HG02884 (cell line): ENCODE results near the gene ADAMTS4.
A peak's percentile ranks its signal among the peaks of the same experiment; 100 is the strongest.
"Not testable (repeated sequence)": the region's sequence is repeated elsewhere in the genome, so short reads cannot be mapped to it uniquely, and the experiment has no call there.

Source experiments
- ATAC-seq: cut with Tn5 transposase; IDR thresholded peaks from one replicate; pipeline ENCODE4 v1.9.1; 2021; ENCODE audit warnings: mild to moderate bottlenecking, moderate library complexity; ENCODE audit not compliant: unreplicated experiment

The ADAMTS4 gene

GRCh38 chr1:161198897-161199431 lies at the start of gene ADAMTS4:
Gene ADAMTS4, minus strand, starts transcription at chr1:161199054. Its CDS starts 427 bp downstream, at chr1:161198627.
- ATAC-seq: no peak

GRCh38 chr1:161244888-161245287 lies 46.0 kb upstream of the ADAMTS4 start:
- ATAC-seq: no peak

- ATAC-seq: no peak
Measured at GRCh38 chr1:161242313-161242712, 43.5 kb upstream of the ADAMTS4 start.

GRCh38 chr1:161241682-161242081 lies 42.8 kb upstream of the ADAMTS4 start:
- ATAC-seq: no peak

DNA sequence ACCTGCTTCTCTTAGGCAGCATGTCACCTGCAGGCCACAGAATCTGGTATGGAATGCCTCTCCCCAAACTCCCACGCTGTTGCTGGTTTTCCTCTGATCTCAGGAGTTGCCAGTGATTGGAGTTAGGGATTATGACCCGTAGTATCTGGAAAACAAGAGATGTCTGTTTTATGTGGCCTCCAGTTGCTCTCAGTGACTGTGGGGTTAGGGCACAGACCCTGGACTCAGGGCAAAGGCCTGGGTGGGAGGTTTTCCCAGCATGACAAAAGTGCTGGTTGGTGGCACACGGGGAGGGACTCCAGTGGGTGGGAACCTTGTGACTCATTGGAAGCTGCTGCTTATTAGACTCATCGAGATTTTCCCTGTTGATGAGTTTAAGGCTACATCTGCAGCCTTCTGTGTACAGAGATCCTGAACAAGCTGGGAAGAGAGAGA lies 39.2 kb upstream of the ADAMTS4 start, which contains the start of gene NR1I3:
Gene NR1I3 (minus strand): TSS at position 165 of the 435 bp plus-strand sequence. CDS start 1,638 bp downstream, outside the sequence.
- ATAC-seq: no peak

DNA sequence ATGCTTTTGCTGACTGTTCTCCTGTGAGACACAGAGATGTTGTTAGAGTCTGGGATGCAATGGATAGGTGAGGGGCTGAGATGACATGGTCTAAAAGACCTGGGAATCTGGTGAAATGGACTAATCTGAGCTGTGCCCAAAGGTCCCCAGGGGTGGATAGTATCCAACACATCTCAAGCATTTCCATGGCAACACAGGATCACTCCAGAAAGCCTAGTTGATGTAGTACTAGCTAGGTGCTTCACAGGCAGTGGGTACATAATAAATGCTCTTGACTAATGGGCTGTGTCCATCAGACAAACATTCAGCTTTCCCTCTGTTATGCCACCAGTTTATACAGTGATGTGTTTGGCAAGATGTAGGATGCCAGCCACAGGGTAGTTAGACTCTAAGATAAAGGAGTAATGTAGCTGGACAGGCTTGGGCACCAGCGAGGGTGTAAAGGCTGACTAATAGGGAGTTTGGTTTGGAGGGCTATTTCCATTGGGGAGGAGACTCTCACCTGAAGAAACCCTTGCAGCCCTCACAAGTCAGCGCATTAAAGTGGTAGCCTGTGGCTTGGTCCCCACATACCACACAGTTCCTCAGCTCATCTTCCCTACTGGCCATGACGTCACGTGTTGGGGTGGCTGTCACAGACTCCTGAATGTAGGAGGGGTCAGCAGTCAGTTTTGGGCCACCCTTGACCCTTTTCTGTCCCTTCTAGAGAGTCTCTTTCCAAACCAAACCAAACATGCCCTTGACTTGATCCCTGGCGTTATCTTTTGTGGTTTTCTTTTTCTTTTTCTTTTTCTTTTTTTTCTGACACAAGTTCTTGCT lies 37.3 kb upstream of the ADAMTS4 start:
- no peak for ATAC-seq

- no peak for ATAC-seq
Measured at GRCh38 chr1:161233102-161233501, 34.2 kb upstream of the ADAMTS4 start.

- no peak for ATAC-seq
Measured at GRCh38 chr1:161230762-161231161, 31.9 kb upstream of the ADAMTS4 start.

DNA sequence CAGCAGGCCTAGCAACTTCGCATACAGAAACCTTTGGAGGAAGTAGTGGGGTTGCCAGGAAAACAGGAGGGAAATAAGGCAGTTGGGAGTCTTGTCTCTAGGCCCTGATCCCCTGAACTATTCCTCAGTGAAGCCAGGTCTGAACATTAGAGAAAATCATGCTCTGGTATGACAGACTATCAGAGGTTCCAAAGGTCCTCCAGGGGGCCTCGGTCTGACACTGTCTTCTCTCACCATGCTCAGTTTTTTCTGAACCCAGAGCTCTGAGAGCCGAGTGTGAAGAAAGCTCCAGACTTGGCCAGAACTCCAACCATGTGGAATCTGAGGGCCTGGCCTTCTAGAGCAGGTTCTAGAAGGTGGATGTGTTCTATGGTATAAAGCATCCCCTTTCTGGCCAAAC lies 31.0 kb upstream of the ADAMTS4 start:
- ATAC-seq: no peak

GRCh38 chr1:161228032-161228431 lies 29.2 kb upstream of the ADAMTS4 start:
- ATAC-seq: no peak

DNA sequence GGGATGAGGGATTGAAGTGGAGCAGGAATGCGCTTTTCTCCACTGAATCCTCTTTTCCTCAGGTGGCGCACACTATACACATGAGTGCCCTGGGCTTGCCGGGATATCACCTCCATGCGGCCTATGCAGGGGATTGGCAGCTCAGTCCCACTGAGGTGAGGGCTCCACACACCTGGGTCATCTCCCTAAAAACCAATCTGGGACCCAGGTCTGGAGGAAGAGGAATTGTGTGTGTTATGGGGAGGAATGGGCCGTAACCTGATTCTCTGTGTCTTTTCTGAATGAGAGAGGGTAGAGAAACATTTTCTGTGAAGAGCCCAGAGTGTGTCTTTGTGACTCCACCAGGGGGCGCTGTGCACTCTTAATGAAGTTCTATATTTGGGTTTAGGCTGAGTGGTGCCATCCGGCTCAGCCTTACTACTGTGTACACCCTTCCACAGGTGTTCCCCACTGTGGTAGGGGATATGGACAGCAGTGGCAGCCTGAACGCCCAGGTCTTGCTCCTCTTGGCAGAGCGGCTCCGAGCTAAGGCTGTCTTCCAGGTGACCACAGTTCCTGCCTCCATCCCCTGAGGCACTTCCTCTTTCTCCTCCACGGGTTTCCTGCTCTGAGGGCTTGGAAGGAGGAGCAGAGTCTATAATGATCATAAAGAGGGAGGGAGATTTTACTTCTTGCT lies 28.5 kb upstream of the ADAMTS4 start:
- peak; percentile 39 for ATAC-seq

GRCh38 chr1:161226759-161227158 lies 27.9 kb upstream of the ADAMTS4 start:
- ATAC-seq: no peak

- ATAC-seq: no peak
Measured at GRCh38 chr1:161226320-161226711, 27.5 kb upstream of the ADAMTS4 start.

GRCh38 chr1:161225534-161226319 lies 26.9 kb upstream of the ADAMTS4 start, which contains the start of gene TOMM40L:
Gene TOMM40L, plus strand, starts transcription at chr1:161226060. Its CDS starts 430 bp downstream, at chr1:161226490.
- peak; percentile 93 for ATAC-seq

- ATAC-seq: no peak
Measured at GRCh38 chr1:161225178-161225533, 26.3 kb upstream of the ADAMTS4 start.

DNA sequence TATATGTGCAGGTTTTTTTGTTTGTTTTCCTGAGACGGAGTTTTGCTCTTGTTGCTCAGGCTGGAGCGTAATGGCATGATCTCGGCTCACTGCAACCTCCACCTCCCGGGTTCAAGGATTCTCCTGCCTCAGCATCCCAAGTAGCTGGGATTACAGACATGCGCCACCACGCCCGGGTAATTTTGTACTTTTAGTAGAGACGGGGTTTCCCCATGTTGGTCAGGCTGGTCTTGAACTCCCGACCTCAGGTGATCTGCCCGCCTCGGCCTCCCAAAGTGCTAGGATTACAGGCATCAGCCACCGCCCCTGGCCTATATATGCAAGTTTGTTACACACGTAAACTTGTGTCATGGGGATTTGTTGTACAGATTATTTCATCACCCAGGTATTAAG lies 25.8 kb upstream of the ADAMTS4 start:
- not testable (repeated sequence) for ATAC-seq

GRCh38 chr1:161223805-161224694 lies 25.2 kb upstream of the ADAMTS4 start:
- no peak for ATAC-seq

- ATAC-seq: no peak
Measured at GRCh38 chr1:161222175-161223019, 23.5 kb upstream of the ADAMTS4 start.

- no peak for ATAC-seq
Measured at GRCh38 chr1:161220002-161220401, 21.1 kb upstream of the ADAMTS4 start.
